GM19463 (cell line): ENCODE data around the gene HYPK.
"Not testable (repeated sequence)": the region's sequence is repeated elsewhere in the genome, so short reads cannot be mapped to it uniquely, and the experiment has no call there.

ENCODE experiments used
- ATAC-seq: cut with Tn5 transposase; IDR thresholded peaks from one replicate; pipeline ENCODE4 v1.9.1; 2021; ENCODE audit warnings: mild to moderate bottlenecking, moderate library complexity; ENCODE audit not compliant: unreplicated experiment

Gene HYPK

DNA sequence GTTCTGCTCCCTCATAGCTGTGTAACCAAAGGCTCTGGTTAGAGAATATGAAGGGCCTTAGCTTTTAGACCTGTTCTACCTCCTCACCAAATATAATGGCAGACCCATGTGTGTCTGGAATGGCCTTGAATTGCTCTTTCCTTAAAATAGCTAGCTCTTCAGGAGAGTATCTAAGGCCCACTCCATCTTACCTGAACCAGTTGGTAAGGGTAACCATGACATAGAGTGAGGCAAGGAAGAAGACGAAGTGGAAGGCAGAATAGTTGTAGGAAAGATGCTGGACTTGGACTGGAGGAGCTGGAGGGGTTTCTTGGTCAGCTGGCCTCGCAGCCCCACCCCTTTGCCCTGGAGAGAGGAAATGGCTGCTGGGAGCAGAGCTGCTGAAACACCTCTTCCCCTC lies 5.2 kb upstream of the HYPK start:
- ATAC-seq, result no peak

GRCh38 chr15:43795997-43796396 lies 4.4 kb upstream of the HYPK start:
- no peak for ATAC-seq

DNA sequence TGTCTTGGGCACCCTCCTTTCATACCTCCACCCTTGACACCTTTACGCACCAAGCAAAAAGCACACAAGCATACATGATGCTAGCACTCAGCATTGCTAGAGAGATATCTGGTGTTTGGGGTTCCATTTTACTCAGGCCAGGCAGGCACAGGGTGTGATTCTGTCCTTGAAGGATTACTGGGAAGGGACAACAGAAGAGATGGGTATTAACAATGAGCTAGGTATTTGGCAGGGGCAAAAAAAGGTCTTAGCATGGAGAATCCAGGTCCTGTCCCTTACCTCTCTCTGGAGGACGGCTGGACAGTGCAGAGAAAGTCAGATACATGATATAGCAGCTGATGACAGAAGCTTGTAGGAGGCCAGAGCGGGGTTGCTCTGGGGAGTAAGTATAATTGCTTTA lies 3.8 kb upstream of the HYPK start:
- ATAC-seq, result no peak

GRCh38 chr15:43799209-43799944 lies 1.0 kb upstream of the HYPK start:
- ATAC-seq, result peak; percentile 46

- ATAC-seq, result no peak
Measured at GRCh38 chr15:43799945-43800285, 484 bp upstream of the HYPK start, which contains the start of gene SERINC4. Gene SERINC4, minus strand, starts transcription at chr15:43800220. Its CDS starts 234 bp downstream, at chr15:43799986.

DNA sequence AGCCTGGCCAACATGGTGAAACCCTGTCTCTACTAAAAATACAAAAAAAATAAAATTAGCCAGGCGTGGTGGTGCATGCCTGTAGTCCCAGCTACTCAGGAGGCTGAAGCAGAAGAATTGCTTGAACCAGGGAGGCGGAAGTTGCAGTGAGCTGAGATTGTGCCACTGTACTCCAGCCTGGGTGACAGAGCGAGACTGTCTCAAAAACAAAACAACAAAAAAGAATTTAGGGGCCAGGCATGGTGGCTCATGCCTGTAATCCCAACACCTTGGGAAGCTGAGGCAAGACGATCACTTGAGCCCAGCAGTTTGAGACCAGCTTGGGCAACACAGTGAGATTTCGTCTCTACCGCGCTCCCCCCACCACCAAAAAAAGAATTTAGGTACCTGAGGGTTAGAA lies 2.3 kb downstream of the HYPK start:
- not testable (repeated sequence) for ATAC-seq

- no peak for ATAC-seq
Measured at GRCh38 chr15:43808435-43808950, 8.1 kb downstream of the HYPK start.

- peak; percentile 67 for ATAC-seq
Measured at GRCh38 chr15:43808960-43809678, 8.7 kb downstream of the HYPK start.

DNA sequence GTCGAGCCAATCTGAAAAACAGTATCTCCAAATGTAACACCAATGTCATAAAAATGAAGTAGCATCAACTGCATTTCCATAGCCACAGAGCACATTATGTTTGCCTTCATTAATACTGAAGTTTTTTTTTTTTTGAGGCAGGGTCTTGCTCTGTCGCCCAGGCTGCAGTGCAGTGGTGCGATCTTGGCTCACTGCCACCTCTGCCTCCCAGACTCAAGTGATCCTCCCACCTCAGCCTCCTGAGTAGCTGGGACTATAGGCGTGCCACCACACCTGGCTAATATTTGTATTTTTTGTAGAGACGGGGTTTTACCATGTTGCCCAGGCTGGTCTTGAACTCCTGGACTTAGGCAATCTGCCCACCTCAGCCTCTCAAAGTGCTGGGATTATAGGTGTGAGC lies 14.7 kb downstream of the HYPK start:
- ATAC-seq, result not testable (repeated sequence)

GRCh38 chr15:43821505-43821904 lies 21.1 kb downstream of the HYPK start:
- no peak for ATAC-seq

DNA sequence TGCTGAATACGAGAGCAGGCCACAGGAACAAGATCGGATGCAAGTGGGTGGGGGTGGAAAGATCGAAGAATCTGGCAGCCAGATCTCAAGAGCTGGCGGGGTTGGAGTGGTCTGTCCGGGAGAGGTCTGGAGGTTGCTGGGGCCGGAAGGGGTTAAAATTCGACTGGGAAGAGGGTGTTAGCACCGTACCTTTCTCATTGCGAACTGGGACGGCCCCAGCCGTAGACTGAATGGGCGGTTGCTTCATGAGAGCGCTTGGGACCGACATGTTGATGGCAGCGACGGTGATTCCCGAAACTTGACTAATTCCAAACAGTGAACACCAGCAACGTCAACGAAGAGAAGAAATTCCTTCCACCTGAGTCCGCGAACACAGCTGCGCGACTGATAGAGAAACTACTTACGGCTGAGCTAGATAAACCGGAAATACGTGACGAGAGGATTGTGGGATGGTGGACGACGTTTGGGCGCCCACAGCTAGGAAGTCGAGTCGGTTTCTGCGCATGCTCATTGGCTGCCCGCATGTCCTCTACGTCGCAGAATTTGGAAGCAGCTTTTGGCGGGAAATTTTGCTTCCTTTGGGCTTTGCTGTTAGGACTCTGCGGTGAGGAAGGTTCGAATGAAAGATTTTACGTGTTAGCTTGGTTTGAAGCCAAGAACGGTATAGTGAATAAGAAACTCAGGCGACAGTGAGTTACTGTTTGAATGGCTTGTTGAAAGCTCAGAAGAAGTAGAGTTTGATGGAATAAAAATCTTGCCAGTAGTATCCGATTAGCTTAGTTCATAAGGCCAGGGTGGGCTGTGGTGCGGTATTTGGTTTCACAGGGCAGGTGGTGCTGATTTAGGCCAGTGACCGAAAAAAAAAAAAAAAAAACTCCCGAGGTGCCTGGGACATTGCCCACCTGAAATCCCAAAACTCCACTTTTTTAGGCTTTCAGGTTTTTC lies 24.2 kb downstream of the HYPK start, which contains the start of gene MFAP1:
MFAP1 (minus strand) TSS at position 389 of the 945 bp plus-strand sequence; CDS start at position 268, 121 bp downstream.
- peak; percentile 78 for ATAC-seq

DNA sequence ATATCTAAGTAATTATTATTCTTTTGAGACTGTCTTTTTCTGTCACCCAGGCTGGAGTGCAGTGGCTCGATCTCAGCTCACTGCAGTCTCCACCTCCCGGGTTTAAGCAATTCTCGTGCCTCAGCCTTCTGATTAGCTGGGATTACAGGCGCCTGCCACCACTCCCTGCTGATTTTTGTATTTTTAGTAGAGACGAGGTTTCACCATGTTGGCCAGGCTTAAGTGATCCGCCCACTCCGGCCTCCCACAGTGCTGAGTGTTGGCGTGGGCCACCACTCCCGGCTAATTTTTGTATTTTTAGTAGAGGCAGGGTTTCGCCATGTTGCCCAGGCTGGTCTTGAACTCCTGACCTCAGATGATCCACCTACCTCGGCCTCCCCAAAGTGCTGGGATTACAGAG lies 24.9 kb downstream of the HYPK start:
- not testable (repeated sequence) for ATAC-seq

DNA sequence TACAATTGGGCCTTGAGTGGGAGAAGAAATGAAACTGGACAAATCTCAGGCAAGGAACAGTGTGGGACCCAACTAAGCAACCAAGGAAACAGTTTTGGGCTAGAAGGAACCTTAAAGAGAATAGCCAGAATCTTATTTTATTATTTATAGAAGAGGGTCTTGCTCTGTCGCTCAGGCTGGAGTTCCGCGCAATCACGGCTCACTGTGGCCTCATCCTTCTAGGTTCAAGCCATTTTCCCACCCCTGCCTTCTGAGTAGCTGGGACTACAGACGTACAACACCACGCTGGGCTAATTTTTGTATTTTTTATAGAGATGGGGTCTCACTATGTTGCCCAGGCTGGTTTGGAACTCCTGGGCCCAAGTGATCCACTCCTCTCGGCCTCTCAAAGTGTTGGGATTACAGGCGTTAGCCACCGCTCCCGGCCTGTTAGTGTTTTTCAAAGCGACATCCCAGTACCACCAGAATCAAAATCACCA lies 25.7 kb downstream of the HYPK start:
- ATAC-seq, result no peak

DNA sequence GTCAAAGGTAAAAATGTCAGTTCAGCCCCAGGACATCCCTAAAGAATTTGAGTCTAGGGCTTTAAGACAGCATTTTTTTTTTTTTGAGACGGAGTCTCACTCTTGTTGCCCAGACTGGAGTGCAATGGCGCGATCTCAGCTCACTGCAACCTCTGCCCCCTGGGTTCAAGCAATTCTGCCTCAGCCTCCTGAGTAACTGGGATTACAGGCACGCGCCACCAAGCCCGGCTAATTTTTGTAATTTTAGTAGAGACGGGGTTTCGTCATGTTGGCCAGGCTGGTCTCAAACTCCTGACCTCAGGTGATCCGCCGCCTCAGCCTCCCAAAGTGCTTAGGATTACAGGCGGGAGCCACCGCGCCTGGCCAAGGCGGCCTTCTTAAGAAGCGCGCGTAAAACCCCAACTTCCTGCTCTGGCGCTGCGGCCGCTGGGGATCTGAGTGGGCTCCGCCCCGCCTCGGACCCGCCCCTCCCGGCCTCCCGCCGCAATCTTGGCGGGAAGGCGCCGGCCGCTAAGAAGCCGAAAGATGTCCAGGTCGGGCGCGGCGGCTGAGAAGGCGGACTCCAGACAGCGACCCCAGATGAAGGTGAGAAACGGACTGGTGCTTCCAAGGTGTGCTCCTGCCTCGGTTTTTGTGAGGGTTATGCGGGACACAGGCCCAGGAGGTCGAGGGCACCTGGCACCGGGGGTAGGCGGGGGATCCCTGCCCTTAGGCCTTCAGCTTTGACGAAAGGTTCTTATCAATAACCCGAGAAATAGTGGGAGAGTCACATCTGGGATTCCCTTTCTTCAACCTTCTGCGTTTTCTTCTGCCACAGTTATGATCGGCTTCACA lies 26.3 kb downstream of the HYPK start, which contains the start of gene WDR76:
WDR76 (plus strand) TSS at position 495 of the 834 bp plus-strand sequence; CDS start at position 526, 31 bp downstream.
- ATAC-seq, result peak; percentile 51

DNA sequence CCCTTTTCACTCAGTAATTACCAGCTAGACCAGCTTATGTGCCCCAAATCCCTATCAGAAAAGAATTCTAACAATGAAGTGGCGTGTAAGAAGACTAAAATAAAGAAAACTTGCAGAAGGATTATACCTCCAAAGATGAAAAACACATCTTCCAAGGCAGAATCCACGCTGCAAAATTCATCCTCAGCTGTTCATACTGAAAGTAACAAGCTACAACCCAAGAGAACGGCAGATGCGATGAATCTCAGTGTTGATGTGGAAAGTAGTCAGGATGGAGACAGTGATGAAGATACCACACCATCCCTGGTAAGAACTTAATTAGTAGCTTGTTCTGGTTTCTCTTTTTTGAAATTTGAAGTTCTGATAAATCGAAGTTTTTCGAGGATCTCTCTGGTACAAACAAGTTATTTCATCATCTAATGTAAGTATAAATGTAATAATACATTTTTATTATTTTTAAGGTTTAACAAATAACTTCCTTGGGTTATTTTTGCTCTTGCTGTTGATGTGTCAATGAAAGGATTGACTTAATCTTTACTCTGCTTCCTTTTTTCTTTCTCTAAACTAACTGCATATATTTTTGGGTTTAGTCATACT lies 27.8 kb downstream of the HYPK start:
- ATAC-seq, result no peak

DNA sequence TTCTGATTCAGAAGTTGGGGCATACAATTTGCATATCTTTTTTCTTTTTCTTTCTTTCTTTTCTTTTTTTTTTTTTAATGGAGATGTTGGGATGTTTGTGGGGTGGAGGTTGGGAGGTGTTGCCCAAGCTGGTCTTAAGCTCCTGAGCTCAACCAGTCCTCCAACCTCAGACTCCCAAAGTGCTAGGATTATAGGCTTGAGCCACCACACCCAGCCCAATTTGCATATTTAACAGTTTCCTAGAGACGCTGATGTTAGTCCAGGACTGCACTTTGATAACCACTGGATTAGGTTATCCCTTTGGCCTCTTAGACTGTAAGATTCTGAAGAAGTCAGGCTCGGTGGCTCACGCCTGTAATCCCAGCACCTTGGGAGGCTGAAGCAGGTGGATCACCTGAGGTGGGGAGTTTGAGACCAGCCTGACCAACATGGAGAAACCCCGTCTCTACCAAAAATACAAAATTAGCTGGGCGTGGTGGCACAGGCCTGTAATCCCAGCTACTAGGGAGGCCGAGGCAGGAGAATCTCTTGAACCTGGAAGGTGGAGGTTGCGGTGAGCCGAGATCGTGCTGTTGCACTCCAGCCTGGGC lies 29.6 kb downstream of the HYPK start:
- ATAC-seq, result not testable (repeated sequence)

- ATAC-seq, result not testable (repeated sequence)
Measured at GRCh38 chr15:43830691-43831275, 30.4 kb downstream of the HYPK start.

DNA sequence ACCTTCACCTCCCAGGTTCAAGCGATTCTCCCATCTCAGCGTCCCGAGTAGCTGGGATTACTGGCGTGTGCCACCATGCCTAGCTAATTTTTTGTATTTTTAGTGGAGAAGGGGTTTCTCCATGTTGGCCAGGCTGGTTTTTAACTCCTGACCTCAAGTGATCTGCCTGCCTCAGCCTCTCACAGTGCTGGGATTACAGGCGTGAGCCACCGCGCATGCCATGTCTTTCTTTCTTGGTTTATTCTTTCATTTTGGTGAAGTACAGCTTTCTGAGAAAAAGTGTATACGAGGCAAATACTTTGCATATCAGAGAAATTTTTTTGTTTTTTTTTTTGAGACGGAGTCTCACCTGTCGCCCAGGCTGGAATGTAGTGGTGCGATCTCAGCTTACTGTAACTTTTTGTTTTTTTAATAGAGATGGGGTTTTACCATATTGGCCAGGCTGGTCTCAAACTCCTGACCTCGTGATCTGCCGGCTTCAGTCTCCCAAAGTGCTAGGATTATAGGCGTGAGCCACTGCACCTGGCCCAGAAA lies 31.2 kb downstream of the HYPK start:
- ATAC-seq, result not testable (repeated sequence)
